HepG2 (cell line): ENCODE measurements around the gene EIF5A2. TPM values are rescaled to one million over a fixed set of nuclear protein-coding genes. Genes with fewer than 3 reads are reported as not detected.

Source experiments
- ERF ChIP-seq: IDR thresholded peaks from 2 replicates; pipeline ENCODE4 v1.6.1; 2018; ENCODE audit warnings: missing biosample characterization, missing genetic modification reagents
- GZF1 ChIP-seq: sonication (generic); formaldehyde crosslinking; IDR thresholded peaks from 2 replicates; pipeline ENCODE4 v1.5.1; 2020; ENCODE audit warnings: mild to moderate bottlenecking, missing genetic modification reagents
- HDAC2 ChIP-seq: sonication (generic); formaldehyde crosslinking; IDR thresholded peaks from 2 replicates; pipeline ENCODE4 v1.4.0; 2020; ENCODE audit warnings: missing genetic modification reagents
- HOXD1 ChIP-seq: sonication (generic); formaldehyde crosslinking; IDR thresholded peaks from 2 replicates; pipeline ENCODE4 v1.5.0; 2020; ENCODE audit warnings: missing genetic modification reagents
- MED8 ChIP-seq: sonication (generic); formaldehyde crosslinking; IDR thresholded peaks from 2 replicates; pipeline ENCODE4 v1.8.1; 2023; ENCODE audit warnings: mild to moderate bottlenecking, missing genetic modification reagents; ENCODE audit not compliant: insufficient replicate concordance
- RBFOX2 ChIP-seq: fragments of 200-400 bp; formaldehyde crosslinking; IDR thresholded peaks from 2 replicates; pipeline ENCODE4 v1.6.1; 2017; ENCODE audit warnings: low read depth, mild to moderate bottlenecking, low read length
- ZBTB20 ChIP-seq: sonication (generic); formaldehyde crosslinking; IDR thresholded peaks from 2 replicates; pipeline ENCODE4 v1.8.1; 2023; ENCODE audit warnings: missing genetic modification reagents, low read depth, mild to moderate bottlenecking, borderline replicate concordance
- ZNF274 ChIP-seq: sonication (generic); formaldehyde crosslinking; IDR thresholded peaks from 2 replicates; pipeline ENCODE4 v1.5.1; 2020; ENCODE audit warnings: mild to moderate bottlenecking, missing genetic modification reagents
- polyA plus RNA-seq, 8 experiments: library from polyadenylated mRNA; depleted of rRNA in 3 of 8; stranded (reverse) in 7 of 8; unstranded in 1 of 8; fragments of >200 nt; fragmentation: Illumina TruSeq in 4 of 8; extraction: Trizol in 4 of 8; gene quantifications; 2 replicates each; pipeline versions ENCODE4 v1.2.1 to v1.2.3, GENCODE V29; 2011 to 2016; ENCODE audit warnings: low read depth in 4 of 8, missing spikeins in 1 of 8, mixed read lengths in 1 of 8; ENCODE audit not compliant: insufficient read depth in 1 of 8
- total RNA-seq, 5 experiments: library from RNA; depleted of rRNA; stranded (reverse); fragments of >200 nt; fragmentation: Illumina TruSeq; extraction: Trizol; gene quantifications; 2 replicates each; pipeline ENCODE4 v1.2.3, GENCODE V29; 2016; ENCODE audit warnings: low read depth in 1 of 5
- TF ChIP-seq, protein P1 (sequence below): sonication (generic); formaldehyde crosslinking; IDR thresholded peaks from 2 replicates; pipeline ENCODE4 v1.4.0; 2020; ENCODE audit warnings: missing genetic modification reagents; ENCODE audit errors: not compliant biosample characterization
- TF ChIP-seq, protein P2 (sequence below): IDR thresholded peaks from 2 replicates; pipeline ENCODE4 v1.6.1; 2016; ENCODE audit warnings: mild to moderate bottlenecking, missing biosample characterization, missing genetic modification reagents
- TF ChIP-seq, protein P3 (sequence below): sonication (generic); formaldehyde crosslinking; IDR thresholded peaks from 2 replicates; pipeline ENCODE4 v1.5.0; 2020; ENCODE audit warnings: mild to moderate bottlenecking, missing genetic modification reagents, borderline replicate concordance
- TF ChIP-seq, protein P4 (sequence below): sonication (generic); formaldehyde crosslinking; IDR thresholded peaks from 2 replicates; pipeline ENCODE4 v1.4.0; 2020; ENCODE audit warnings: missing genetic modification reagents

The EIF5A2 gene
- total and polyA plus RNA-seq, 2 of the 13 experiments (the other 11 are each of a cell fraction or from before 2014, with no cell fraction given) = 3.5 to 9.4 TPM

DNA sequence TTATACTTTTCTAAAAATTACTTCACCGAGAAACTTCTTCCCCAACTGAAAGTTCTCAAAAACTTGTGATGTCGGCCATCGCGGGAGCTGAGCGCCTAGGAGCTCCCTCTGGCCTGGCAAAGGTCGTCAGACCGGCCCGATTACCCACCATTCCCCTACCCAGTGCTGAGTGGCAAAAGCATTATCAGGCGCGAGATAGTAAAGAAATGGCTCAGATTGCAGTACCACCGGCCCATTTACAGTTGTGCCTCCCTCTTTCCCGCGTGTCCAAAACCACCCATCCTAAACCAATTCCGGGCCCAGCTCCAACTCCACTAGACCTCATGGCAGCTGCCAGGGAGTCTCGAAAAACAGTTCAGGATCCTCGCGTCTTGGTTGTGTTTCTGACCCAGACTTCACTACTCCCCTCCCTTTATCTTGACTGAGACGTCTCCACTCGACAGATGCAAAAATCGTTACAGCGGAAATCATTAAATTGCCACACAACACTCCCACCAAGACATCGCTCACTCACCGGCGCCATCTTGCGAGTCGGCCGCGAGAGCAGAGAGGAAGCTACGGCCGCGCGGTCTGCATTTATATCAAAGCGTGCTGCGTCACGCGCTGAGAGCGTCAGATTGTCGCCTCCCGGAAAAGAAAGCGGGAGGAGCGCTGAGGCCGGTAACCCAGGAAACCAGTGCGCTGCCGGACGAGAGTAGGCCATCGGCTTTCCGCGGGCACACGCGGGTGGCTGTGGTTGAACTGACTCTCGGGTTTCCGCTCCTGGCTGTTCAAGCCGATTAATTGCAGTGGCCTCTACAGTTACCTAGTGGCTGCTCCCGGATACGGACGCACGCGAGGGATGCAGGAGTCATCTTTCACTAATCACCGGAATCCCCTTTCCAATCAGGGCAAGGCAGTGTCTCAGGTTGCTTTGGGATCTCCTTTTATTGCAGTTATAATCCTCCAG lies 38.5 kb downstream of the EIF5A2 start, which contains the start of gene RPL22L1 (continued):
- TF ChIP-seq, protein P1, sequence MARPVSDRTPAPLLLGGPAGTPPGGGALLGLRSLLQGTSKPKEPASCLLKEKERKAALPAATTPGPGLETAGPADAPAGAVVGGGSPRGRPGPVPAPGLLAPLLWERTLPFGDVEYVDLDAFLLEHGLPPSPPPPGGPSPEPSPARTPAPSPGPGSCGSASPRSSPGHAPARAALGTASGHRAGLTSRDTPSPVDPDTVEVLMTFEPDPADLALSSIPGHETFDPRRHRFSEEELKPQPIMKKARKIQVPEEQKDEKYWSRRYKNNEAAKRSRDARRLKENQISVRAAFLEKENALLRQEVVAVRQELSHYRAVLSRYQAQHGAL (CRISPR knock-in tag) = peak; percentile 25
- TF ChIP-seq HOXD1 (no peak), RBFOX2 (peak; percentile 93), HDAC2 (peak; percentile 75), ERF (CRISPR knock-in tag) (peak; percentile 91), ZBTB20 (CRISPR knock-in tag) (peak; percentile 52; the same call in 1 of the 2 replicates), GZF1 (CRISPR knock-in tag) (no peak), ZNF274 (CRISPR knock-in tag) (no peak), MED8 (CRISPR knock-in tag) (peak; percentile 70)
- TF ChIP-seq, protein P2, sequence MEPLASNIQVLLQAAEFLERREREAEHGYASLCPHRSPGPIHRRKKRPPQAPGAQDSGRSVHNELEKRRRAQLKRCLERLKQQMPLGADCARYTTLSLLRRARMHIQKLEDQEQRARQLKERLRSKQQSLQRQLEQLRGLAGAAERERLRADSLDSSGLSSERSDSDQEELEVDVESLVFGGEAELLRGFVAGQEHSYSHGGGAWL (CRISPR knock-in tag) = peak; percentile 72; the same call in 1 of the 2 replicates
- TF ChIP-seq, protein P3, sequence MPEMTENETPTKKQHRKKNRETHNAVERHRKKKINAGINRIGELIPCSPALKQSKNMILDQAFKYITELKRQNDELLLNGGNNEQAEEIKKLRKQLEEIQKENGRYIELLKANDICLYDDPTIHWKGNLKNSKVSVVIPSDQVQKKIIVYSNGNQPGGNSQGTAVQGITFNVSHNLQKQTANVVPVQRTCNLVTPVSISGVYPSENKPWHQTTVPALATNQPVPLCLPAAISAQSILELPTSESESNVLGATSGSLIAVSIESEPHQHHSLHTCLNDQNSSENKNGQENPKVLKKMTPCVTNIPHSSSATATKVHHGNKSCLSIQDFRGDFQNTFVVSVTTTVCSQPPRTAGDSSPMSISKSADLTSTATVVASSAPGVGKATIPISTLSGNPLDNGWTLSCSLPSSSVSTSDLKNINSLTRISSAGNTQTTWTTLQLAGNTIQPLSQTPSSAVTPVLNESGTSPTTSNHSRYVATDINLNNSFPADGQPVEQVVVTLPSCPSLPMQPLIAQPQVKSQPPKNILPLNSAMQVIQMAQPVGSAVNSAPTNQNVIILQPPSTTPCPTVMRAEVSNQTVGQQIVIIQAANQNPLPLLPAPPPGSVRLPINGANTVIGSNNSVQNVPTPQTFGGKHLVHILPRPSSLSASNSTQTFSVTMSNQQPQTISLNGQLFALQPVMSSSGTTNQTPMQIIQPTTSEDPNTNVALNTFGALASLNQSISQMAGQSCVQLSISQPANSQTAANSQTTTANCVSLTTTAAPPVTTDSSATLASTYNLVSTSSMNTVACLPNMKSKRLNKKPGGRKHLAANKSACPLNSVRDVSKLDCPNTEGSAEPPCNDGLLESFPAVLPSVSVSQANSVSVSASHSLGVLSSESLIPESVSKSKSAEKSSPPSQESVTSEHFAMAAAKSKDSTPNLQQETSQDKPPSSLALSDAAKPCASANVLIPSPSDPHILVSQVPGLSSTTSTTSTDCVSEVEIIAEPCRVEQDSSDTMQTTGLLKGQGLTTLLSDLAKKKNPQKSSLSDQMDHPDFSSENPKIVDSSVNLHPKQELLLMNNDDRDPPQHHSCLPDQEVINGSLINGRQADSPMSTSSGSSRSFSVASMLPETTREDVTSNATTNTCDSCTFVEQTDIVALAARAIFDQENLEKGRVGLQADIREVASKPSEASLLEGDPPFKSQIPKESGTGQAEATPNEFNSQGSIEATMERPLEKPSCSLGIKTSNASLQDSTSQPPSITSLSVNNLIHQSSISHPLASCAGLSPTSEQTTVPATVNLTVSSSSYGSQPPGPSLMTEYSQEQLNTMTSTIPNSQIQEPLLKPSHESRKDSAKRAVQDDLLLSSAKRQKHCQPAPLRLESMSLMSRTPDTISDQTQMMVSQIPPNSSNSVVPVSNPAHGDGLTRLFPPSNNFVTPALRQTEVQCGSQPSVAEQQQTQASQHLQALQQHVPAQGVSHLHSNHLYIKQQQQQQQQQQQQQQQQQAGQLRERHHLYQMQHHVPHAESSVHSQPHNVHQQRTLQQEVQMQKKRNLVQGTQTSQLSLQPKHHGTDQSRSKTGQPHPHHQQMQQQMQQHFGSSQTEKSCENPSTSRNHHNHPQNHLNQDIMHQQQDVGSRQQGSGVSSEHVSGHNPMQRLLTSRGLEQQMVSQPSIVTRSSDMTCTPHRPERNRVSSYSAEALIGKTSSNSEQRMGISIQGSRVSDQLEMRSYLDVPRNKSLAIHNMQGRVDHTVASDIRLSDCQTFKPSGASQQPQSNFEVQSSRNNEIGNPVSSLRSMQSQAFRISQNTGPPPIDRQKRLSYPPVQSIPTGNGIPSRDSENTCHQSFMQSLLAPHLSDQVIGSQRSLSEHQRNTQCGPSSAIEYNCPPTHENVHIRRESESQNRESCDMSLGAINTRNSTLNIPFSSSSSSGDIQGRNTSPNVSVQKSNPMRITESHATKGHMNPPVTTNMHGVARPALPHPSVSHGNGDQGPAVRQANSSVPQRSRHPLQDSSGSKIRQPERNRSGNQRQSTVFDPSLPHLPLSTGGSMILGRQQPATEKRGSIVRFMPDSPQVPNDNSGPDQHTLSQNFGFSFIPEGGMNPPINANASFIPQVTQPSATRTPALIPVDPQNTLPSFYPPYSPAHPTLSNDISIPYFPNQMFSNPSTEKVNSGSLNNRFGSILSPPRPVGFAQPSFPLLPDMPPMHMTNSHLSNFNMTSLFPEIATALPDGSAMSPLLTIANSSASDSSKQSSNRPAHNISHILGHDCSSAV (CRISPR knock-in tag) = 0 out of 2 replicates have a peak, but pooled peaks have one; percentile 61
- TF ChIP-seq, protein P4, sequence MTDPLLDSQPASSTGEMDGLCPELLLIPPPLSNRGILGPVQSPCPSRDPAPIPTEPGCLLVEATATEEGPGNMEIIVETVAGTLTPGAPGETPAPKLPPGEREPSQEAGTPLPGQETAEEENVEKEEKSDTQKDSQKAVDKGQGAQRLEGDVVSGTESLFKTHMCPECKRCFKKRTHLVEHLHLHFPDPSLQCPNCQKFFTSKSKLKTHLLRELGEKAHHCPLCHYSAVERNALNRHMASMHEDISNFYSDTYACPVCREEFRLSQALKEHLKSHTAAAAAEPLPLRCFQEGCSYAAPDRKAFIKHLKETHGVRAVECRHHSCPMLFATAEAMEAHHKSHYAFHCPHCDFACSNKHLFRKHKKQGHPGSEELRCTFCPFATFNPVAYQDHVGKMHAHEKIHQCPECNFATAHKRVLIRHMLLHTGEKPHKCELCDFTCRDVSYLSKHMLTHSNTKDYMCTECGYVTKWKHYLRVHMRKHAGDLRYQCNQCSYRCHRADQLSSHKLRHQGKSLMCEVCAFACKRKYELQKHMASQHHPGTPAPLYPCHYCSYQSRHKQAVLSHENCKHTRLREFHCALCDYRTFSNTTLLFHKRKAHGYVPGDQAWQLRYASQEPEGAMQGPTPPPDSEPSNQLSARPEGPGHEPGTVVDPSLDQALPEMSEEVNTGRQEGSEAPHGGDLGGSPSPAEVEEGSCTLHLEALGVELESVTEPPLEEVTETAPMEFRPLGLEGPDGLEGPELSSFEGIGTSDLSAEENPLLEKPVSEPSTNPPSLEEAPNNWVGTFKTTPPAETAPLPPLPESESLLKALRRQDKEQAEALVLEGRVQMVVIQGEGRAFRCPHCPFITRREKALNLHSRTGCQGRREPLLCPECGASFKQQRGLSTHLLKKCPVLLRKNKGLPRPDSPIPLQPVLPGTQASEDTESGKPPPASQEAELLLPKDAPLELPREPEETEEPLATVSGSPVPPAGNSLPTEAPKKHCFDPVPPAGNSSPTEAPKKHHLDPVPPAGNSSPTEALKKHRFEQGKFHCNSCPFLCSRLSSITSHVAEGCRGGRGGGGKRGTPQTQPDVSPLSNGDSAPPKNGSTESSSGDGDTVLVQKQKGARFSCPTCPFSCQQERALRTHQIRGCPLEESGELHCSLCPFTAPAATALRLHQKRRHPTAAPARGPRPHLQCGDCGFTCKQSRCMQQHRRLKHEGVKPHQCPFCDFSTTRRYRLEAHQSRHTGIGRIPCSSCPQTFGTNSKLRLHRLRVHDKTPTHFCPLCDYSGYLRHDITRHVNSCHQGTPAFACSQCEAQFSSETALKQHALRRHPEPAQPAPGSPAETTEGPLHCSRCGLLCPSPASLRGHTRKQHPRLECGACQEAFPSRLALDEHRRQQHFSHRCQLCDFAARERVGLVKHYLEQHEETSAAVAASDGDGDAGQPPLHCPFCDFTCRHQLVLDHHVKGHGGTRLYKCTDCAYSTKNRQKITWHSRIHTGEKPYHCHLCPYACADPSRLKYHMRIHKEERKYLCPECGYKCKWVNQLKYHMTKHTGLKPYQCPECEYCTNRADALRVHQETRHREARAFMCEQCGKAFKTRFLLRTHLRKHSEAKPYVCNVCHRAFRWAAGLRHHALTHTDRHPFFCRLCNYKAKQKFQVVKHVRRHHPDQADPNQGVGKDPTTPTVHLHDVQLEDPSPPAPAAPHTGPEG (CRISPR knock-in tag) = 0 out of 2 replicates have a peak, but pooled peaks have one; percentile 43
